Large intestine (tissue), 3 donors: ENCODE measurements around the gene PLTP. TPM values are rescaled to one million over a fixed set of nuclear protein-coding genes. Genes with fewer than 3 reads are reported as not detected.

ENCODE experiments used
- DNase-seq, 2 donors: peaks; one replicate each; pipeline versions ENCODE4 v3.0.0 to v3.0.0-alpha.2; 2013
- H3K27ac ChIP-seq: one replicate; pipeline ENCODE4 v1.5.1; 2013; ENCODE audit warnings: low read length
- H3K27me3 ChIP-seq: 2 replicates; pipeline ENCODE4 v1.6.1; 2013; ENCODE audit warnings: low read length; ENCODE audit not compliant: control insufficient read depth, insufficient read depth
- H3K36me3 ChIP-seq: 2 replicates; pipeline ENCODE4 v1.6.1; 2013; ENCODE audit warnings: low read length; ENCODE audit not compliant: control insufficient read depth, insufficient read depth
- H3K4me1 ChIP-seq: one replicate; pipeline ENCODE4 v1.6.1; 2013; ENCODE audit warnings: low read length; ENCODE audit not compliant: control insufficient read depth, insufficient read depth
- H3K4me3 ChIP-seq: one replicate; pipeline ENCODE4 v1.5.1; 2013; ENCODE audit warnings: low read length
- H3K9me3 ChIP-seq: one replicate; pipeline ENCODE4 v1.6.1; 2013; ENCODE audit warnings: mild to moderate bottlenecking, low read depth, low read length, moderate library complexity; ENCODE audit not compliant: control insufficient read depth
- WGBS: methylation state at CpG from one replicate; pipeline ENCODE4 v1.1.5; 2013; ENCODE audit warnings: low lambda C conversion rate; ENCODE audit not compliant: insufficient coverage; 5-methylcytosine and 5-hydroxymethylcytosine counted together
- polyA plus RNA-seq: library from polyadenylated mRNA; unstranded; fragments of 120-200 nt; gene quantifications from one replicate; pipeline ENCODE4 v1.2.1, GENCODE V29; 2013

PLTP gene
- polyA plus RNA-seq, 1 donor = 25.2 TPM

GRCh38 chr20:45951925-45952834 lies 40.2 kb upstream of the PLTP start:
- Histone ChIP-seq H3K36me3 (peaks cover 71% of the 10 kb centered on the region), H3K27ac (no peak overlapping the region), H3K4me3 (no peak overlapping the region), H3K9me3 (no peaks in the 10 kb centered on the region), H3K27me3 (no peaks in the 10 kb centered on the region), H3K4me1 (no peaks in the 10 kb centered on the region)
- no peak for DNase-seq
- no CpG with 5 or more reads among the region's 19 CpGs for WGBS

GRCh38 chr20:45950330-45950646 lies 38.3 kb upstream of the PLTP start:
- Histone ChIP-seq H3K4me3 (no peak overlapping the region), H3K27me3 (no peaks in the 10 kb centered on the region), H3K27ac (no peak overlapping the region), H3K36me3 (peaks cover 83% of the 10 kb centered on the region), H3K9me3 (no peaks in the 10 kb centered on the region), H3K4me1 (peaks cover 5% of the 10 kb centered on the region)
- no peak for DNase-seq
- WGBS = no CpG with 5 or more reads among the region's 9 CpGs

- Histone ChIP-seq H3K27ac (no peak overlapping the region), H3K27me3 (no peaks in the 10 kb centered on the region), H3K9me3 (no peaks in the 10 kb centered on the region), H3K4me3 (no peak overlapping the region), H3K36me3 (peaks cover 89% of the 10 kb centered on the region), H3K4me1 (peaks cover 5% of the 10 kb centered on the region)
- no CpG with 5 or more reads among the region's 13 CpGs for WGBS
- no peak for DNase-seq
These were observed 37.8 kb upstream of the PLTP start for GRCh38 chr20:45949542-45950329.

GRCh38 chr20:45948742-45949541 lies 37.0 kb upstream of the PLTP start:
- Histone ChIP-seq H3K27ac (no peak overlapping the region), H3K36me3 (peaks cover 94% of the 10 kb centered on the region), H3K4me1 (peaks cover 5% of the 10 kb centered on the region), H3K9me3 (no peaks in the 10 kb centered on the region), H3K4me3 (no peak overlapping the region), H3K27me3 (no peaks in the 10 kb centered on the region)
- DNase-seq = no peak
- no CpG with 5 or more reads among the region's 10 CpGs for WGBS

GRCh38 chr20:45948261-45948733 lies 36.3 kb upstream of the PLTP start:
- H3K9me3 ChIP-seq = no peaks in the 10 kb centered on the region
- H3K27ac ChIP-seq = no peak overlapping the region
- no peak for DNase-seq
- H3K36me3 ChIP-seq = peaks cover 94% of the 10 kb centered on the region
- H3K27me3 ChIP-seq = no peaks in the 10 kb centered on the region
- no CpG with 5 or more reads among the region's 7 CpGs for WGBS
- peaks cover 5% of the 10 kb centered on the region for H3K4me1 ChIP-seq
- no peak overlapping the region for H3K4me3 ChIP-seq

- H3K9me3 ChIP-seq = no peaks in the 10 kb centered on the region
- H3K36me3 ChIP-seq = peaks cover 94% of the 10 kb centered on the region
- WGBS = no CpG with 5 or more reads among the region's 29 CpGs
- H3K4me3 ChIP-seq = no peak overlapping the region
- peaks cover 5% of the 10 kb centered on the region for H3K4me1 ChIP-seq
- DNase-seq = no peak
- no peaks in the 10 kb centered on the region for H3K27me3 ChIP-seq
- peak overlapping the region; percentile 32 for H3K27ac ChIP-seq
These were observed 35.3 kb upstream of the PLTP start for GRCh38 chr20:45947110-45947866.

- Histone ChIP-seq H3K27ac (peak overlapping the region; percentile 45), H3K4me3 (no peak overlapping the region), H3K36me3 (peaks cover 87% of the 10 kb centered on the region), H3K4me1 (peaks cover 5% of the 10 kb centered on the region), H3K9me3 (no peaks in the 10 kb centered on the region), H3K27me3 (no peaks in the 10 kb centered on the region)
- no CpG with 5 or more reads among the region's 20 CpGs for WGBS
- peak; percentile 55 to 58 for DNase-seq
These were observed 34.4 kb upstream of the PLTP start for GRCh38 chr20:45946149-45946970.

- peak overlapping the region; percentile 45 for H3K27ac ChIP-seq
- H3K4me1 ChIP-seq = peaks cover 5% of the 10 kb centered on the region
- no peaks in the 10 kb centered on the region for H3K9me3 ChIP-seq
- no peaks in the 10 kb centered on the region for H3K27me3 ChIP-seq
- no peak overlapping the region for H3K4me3 ChIP-seq
- H3K36me3 ChIP-seq = peaks cover 91% of the 10 kb centered on the region
- WGBS = no CpG with 5 or more reads among the region's 13 CpGs
- no peak for DNase-seq
These were observed 33.8 kb upstream of the PLTP start for GRCh38 chr20:45945678-45946148.
